ENCODE measurements around the gene PCED1B.
"Not testable (repeated sequence)": the region's sequence is repeated elsewhere in the genome, so short reads cannot be mapped to it uniquely, and the experiment has no call there.

- TF ChIP-seq CTCF (conservative IDR thresholded peaks at IDR 0.05 in 1 of 2, IDR thresholded peaks at IDR 0.05 in 1 of 2; ENCODE audit: low read depth in 1 of 2, low read length in 2 of 2); EZH2 (IDR thresholded peaks at IDR 0.05; ENCODE audit: low read length, missing control alignments): not testable (repeated sequence)
Measured at GRCh38 chr12:47117305-47117704, 37.9 kb downstream of the PCED1B start.

Data from fibroblast of lung (primary cell).